GM12864 (cell line): Measurements from ENCODE around the gene TBC1D22A.

Experiments
- DNase-seq: peaks from one replicate; pipeline ENCODE4 v3.0.0-alpha.2; 2011; ENCODE audit warnings: low read depth
- H3K4me3 ChIP-seq: 2 replicates; pipeline ENCODE4 v1.5.1; 2011; ENCODE audit warnings: mild to moderate bottlenecking, low read depth, low read length, control low read depth
- CTCF ChIP-seq: IDR thresholded peaks from 2 replicates; pipeline ENCODE4 v1.5.1; 2011; ENCODE audit warnings: low read depth, mild to moderate bottlenecking, moderate library complexity, low read length, control low read depth, inconsistent platforms; ENCODE audit errors: missing control alignments

Gene TBC1D22A

GRCh38 chr22:46956498-46957215 lies 194.2 kb downstream of the TBC1D22A start:
- H3K4me3 ChIP-seq: no peak overlapping the region
- no peak for TF ChIP-seq CTCF
- no peak for DNase-seq

DNA sequence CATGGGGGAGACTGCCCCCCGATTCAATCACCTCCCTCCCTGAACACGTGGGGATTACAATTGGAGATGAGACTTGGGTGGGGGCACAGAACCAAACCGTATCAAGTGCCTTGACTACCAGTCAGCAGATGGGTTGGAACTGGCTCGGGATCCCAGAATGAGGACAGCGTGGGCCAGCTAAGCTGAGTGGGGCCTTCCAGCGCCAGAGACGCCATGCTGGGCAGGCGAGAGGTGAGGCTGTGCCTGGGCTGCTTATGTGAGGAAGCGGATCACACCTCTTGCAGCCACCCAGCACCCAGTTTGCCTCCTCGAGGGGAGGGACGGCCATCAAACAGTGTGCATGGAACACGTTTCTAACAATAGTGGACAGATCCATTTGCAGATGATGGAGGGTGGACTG lies 195.1 kb downstream of the TBC1D22A start:
- no peak overlapping the region for H3K4me3 ChIP-seq
- no peak for DNase-seq
- no peak for TF ChIP-seq CTCF

DNA sequence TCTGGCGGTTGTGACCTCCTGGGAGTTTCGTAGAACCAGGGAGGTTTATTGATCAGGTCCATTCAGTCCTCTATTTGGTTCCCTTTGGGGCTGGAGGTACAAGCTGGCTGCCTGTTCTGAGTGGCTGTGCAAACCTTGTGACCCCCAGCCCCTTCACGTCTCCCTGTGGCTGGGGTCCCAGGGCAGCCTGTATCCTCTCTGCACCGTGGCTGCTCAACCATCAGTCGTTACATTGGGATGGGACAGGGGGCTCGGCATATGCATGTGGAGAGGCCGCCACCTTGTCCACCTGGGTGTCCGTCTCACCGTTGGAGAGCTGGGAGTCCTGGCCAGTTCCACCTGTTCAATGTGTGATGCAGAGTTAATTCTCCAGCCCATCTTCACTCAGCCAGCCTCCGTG lies 195.7 kb downstream of the TBC1D22A start:
- no peak for DNase-seq
- TF ChIP-seq CTCF: no peak
- H3K4me3 ChIP-seq: no peak overlapping the region

DNA sequence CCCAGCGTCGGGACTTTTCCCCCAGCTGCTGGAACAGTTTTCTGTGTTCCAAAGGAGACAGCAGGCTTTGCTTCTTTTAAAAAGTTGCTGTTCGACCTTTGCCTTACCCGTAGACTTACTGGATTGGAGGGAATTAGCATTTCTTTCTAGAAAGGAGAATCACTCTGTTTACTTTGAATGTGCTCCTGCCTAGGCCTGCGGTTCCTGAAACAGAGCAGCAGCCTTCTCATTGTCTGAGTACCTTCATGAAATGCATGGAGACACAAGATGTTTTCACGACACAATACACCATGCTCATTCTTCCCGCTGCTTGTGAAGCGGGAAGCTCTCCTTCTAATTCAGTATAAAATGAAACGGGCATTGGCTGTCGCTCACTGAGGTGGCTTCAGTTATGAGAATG lies 196.2 kb downstream of the TBC1D22A start:
- no peak overlapping the region for H3K4me3 ChIP-seq
- DNase-seq: no peak
- no peak for TF ChIP-seq CTCF

- TF ChIP-seq CTCF: no peak
- DNase-seq: no peak
- H3K4me3 ChIP-seq: no peak overlapping the region
Observed at GRCh38 chr22:46959369-46959768, 196.9 kb downstream of the TBC1D22A start.

DNA sequence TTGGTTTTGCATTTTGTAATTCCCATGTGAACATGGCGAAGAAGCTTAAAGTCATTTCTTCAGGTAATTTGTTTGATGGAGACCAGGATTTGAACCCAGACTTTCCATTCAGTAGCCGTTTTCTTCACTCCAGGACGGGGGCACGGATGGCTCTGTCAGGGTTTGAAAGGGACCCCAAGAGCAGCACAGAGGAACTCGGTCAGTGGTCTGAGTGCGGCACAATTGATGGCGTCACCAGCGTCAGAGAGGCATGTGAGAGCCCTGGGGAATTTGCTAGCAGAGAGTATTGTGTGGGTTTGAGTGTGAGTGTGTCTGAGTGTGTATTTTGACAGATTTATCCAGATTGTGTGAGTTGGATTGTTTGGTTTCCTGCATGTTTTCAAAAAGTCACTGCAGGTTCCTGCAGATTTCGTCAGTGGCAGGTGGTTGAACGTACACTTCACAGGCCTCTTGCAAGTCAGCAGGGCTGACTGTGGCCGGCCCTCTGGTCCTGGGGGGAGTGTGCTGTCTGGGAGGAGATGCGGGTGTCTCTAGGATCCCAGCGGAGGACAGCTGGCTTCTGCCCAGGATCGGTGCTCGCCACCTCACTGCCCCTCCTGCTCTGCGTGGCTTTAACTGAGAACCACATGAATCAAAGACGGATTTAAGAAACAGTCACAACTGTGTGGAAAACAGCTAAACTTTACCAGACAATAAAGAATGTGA lies 199.3 kb downstream of the TBC1D22A start:
- H3K4me3 ChIP-seq: no peak overlapping the region
- TF ChIP-seq CTCF: no peak
- DNase-seq: no peak

DNA sequence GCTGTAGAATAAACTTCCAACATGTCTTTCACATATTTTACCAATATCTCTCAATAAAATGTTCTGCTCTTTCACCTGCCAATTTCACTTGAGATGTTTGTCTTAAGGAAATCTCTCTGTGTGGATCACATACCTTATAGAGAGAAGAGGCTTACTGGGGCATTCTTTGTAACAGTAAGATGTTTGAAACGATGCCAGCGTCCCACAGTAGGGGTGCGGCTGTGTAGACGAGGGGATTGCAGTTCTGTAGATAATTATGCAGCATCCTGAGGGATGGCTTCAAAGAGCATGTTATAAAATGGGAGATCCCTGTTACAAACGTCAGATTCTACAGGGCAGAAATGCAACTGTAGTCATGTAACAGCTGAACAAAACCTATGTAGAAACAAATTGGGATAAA lies 200.0 kb downstream of the TBC1D22A start:
- no peak for DNase-seq
- no peak for TF ChIP-seq CTCF
- no peak overlapping the region for H3K4me3 ChIP-seq
